ENCODE results near the gene MN1.

Gene MN1

DNA sequence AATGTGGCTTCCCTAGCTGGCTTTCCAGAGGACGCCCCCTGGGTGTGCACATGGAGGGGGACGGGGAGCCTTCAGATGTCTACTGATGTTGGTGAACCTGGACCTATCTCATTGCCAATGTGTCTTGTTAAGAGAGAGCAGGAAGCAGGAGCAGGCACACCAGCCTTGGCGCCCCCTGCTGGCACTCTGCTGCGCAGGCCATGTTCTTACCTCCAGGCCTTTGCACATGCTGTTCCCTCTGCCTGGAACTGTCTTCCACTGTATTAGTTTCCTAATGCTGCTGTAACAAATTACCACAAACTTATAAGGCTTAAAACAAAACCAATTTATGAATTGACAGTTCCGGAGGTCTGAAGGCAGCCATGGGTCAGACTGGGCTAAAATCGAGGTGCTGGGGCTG is 23.6 kb upstream of the MN1 start:
- DNase-seq = no peak

DNA sequence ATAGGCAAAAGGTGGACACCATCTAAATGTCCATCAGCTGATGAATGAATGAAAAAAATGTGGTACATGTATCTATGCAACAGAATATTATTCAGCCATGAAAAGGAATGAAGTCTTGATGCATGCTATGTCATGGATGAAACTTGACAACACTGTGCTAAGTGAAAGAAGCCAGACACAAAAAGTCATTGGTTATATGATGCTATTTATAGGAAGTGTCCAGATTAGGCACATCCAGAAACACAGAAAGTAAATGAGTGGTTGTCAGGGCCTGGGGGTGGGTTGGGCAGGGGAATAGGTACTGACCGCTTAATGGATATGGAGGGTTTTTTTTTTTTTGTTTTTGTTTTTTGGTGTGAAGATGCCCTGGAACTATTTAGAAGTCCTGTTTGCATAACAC is 21.7 kb upstream of the MN1 start:
- DNase-seq = no peak

DNA sequence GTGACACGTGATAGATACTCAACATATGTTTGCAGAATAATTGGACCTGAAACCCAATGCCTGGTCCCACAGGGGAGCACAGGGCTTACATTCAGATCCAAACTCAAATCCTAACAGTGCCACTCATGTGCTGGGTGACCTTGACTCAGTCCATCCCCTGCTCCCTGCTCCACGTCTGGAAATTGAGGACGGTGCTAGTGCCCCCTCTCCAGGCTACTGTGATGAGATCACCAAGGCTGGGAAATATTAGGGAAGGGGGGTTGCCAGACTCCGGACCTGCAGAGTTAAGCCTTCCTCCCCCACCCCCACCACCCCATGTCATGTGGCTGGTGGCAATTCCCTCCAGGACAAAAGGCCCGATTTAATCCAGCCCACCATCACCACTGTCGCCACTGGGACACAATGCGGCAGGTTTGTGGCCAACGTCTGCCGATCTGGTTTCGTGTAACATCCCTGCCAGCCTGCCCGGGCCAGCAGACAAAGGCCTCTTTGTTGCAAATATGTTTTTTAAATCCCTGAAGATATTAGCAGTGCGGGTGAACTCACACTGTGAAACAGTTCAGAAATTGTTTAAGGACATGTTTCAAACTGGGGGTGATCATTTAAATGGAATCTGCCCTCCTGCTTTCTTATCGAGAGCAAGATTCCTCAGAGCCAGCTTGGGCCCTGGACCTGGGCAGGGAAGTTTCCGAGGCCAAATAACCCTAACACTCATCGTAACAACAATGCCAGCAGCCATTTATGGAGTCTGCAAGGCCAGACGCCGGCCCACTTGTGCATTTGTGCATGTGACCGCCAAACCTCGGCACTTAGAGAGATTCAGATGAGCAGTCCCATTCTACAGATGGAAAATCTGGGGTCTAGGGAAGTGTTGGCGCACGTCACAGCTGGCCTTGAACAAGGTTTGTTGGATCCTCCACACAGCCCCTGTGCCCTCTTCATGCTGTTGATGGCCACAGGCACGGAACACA is 19.6 kb upstream of the MN1 start:
- no peak for DNase-seq

DNA sequence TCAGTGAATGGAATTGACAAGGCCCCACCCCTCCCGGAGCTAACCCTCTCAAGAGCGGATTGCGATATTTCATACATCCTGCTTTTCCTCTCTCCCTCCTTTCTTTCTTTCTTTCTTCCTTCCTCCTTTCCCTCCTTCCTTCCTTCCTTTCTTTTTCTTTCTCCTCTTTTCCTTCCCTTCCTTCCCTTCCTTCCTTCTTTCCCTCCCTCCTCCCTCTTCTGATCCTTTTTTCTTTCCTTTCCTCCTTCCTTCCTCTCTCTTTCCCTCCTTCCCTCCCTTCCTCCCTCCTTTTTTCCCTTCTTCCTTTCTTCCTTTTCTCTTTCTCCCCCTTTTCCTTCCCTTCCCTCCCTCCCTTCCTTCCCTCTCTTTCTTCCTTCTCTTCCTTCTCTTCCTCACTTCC is 15.0 kb upstream of the MN1 start:
- DNase-seq = no peak

DNA sequence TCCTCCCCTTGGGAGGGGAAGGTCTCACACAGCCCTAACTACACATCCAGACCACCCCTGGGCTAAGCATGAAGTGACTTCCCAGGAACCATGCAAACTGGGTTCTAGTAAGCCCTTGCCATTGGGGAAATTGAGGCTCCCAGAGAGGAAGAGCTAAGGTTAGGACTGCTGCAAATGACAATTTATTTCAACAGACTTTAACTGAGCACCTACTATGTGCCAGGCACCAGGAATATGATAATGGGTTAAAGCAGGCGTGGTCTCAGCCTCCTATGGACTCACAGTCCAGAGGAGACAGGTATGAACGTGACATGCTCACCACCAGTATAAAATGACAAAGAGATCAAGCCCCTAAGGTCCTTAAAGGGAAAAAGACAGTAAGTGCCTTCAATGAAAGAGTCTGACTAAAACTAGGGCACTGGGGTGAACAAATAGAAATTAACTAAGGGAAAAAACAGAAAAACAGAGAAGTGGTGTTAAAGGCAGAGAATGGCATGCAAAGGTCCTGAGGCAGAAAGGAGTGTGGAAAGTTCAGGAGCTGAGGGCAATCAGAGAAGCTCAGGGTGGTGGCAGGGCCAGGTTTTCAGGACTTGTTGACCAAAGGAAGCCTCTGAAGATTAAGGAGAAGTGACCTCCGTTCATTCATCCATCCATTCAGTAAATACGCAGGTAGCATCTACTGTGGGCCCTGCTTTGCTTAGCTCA is 14.4 kb upstream of the MN1 start:
- DNase-seq = no peak

DNA sequence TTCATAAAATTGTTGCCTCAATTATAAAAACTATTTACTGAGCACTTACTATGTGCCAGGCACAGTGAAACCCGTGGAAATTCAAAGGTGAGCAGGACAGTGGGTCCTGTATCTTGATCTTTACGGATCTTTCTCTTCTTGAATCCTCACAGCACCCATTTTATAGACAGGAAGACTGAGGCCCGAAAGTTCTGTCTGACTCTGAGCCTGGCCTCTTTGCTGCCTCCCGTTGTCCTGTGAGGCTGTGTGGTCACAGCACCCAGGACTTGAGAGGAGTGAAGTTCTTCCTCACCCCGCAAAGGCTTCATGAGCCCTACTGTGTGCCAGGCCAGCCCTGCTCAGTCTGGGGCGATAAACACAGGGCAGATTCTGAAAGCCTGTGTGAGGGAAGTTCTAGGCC is 13.4 kb upstream of the MN1 start:
- no peak for DNase-seq

DNA sequence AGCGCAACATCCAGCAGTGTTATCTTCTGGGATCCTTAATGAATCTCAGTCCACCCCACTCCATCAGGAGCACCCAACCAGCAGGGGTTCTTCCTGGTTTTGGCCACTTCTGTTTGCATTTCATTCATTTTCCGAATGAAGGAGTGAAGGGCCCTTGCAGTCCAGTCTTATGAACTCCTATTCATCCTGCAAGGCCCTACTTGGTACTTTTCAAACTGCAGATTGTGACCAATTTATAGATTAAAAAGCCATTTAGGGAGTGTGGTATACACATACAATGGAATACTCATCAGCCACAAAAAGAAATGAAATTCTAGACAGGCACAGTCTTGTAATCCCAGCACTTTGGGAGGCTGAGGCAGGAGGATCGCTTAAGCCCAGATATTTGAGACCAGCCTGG is 10.2 kb upstream of the MN1 start:
- no peak for DNase-seq

DNA sequence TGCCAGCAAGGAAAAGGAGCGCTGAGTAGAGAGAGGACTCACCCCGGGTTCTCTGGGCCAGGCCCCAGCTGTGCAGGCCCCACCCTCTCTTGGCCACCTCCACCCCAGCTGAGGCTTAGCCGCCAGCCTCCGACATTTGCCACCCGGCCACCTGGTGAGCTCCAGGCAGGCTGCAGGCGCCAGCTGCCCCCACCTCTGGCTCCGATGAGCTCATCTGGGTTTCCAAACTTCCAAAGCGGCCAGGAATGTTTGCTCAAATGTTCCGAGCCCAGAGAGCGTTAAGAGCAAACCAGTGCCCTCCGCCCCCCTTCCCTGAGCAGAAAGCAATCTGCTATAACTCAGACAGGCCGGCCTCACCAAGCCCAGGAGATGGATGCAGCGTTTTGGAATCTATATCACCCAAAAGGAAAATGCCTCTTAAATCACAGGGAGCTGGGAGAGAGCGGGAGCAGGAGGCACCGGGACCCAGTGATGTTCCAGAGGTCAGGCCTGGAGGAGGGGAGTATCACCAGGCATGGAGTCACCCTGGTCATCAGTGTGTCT is 9.1 kb upstream of the MN1 start:
- DNase-seq = peak; percentile 11

DNA sequence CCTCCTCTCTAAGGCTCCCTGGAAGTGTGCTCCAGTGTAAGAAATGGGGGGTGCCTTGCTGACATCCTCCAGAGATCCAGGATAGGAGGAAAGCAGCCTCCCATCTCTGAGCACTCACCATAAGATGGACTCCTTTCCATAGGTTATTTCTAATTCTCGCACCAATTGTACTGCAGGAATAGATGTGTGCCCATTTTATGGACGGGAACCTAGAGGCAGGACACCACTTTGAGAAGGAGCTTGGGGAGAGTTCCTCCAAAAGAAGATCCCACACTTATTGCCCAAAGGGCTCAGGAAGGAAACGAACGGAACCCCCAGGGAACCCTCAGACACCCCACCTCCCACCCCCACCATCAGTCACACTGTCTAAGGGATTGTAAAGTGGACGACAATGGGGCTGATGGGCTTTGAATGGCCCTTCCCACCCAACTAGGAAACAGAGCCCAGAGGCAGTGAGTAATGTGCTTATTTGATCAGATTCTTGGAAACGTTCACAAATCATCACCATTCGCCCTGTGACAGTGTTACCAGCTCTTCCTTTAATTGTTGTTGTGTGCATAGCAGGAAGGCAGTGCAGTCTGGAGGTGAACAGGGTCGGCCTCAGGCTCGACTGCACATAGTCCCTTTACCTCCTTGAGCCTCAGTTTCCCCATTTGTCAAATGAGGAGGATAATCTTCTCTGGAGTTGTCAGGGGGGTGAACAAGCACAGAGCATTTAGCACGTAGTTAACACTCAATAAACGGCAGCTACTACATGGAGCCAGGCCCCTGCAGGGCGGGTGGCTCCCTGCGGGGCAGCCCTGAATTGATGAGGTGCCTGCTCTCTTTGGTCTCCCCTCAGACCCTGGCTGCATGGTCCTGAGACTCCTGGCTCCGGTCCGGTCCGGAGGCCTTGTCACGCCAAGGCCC is 8.4 kb upstream of the MN1 start:
- DNase-seq = no peak

DNA sequence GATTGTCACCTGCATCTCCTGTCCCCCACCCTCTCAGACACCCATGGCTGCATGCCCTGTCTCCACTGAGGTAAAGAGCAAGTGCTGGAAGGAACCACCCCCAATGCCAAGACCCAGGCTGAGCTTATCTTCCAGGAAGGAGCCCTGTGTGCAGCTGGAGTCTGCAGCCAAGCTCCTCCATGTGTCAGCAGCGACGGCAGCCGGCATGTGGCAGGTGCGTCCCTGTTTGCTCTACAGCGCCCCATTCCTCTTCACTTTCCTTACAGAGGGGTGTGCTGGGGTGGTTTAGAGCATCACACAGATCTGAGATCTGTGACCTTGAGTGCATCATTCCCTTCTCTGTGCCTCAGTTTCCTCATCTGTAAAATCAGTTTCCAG is 7.7 kb upstream of the MN1 start:
- DNase-seq = no peak

DNA sequence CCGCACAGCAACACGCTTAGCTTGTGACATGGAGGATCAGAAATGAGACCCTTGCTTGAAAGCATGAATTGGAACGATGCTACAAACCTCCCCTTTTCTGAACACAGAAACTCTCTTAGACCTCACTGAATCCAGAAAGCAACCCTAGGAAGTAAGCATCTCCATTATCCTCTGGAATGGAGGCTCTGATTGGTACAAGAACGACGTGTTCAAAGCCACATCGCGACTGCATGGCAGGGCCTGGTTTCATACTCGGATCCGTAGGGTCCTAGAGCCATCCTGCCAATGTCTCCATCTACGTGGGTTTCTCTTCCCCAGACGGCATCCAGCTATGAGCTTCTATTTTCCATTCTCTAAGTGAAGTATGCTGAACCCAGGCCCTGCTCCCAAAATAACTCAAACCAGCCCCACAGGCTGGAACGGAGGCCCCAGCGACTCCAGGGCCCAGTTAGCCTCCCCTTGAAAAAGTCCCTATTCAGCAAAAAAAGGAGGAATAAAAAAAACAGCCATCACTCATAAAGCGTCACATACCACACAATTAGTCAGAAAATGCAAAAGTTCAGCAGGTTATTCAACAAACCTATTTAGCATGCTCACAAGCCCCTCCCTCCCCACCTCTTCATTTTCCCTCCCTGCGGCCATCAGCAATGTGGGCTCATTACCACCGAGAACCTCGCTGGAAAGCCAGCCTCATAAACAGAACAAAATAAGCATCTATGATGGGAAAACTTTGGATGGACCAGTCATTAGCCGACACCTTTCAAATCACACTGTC is 7.1 kb upstream of the MN1 start:
- DNase-seq = no peak

DNA sequence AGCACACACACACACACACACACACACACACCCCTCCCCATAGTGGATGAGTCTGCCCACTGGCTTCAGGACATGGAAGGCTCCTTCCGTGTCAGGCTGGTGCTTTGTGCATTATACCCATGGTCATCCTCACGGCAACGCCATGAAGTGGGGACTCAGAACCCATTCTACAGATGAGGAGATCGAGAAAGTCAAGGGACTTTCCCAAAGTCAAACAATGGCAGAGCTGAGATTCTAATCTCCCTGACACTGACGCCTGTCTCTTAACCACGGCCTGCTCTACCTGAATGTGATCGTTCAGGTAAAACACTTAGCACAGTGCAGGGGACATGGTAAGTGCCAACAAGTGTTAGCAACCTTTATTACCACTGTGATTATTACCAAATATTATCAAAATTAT is 4.3 kb upstream of the MN1 start:
- DNase-seq = no peak

DNA sequence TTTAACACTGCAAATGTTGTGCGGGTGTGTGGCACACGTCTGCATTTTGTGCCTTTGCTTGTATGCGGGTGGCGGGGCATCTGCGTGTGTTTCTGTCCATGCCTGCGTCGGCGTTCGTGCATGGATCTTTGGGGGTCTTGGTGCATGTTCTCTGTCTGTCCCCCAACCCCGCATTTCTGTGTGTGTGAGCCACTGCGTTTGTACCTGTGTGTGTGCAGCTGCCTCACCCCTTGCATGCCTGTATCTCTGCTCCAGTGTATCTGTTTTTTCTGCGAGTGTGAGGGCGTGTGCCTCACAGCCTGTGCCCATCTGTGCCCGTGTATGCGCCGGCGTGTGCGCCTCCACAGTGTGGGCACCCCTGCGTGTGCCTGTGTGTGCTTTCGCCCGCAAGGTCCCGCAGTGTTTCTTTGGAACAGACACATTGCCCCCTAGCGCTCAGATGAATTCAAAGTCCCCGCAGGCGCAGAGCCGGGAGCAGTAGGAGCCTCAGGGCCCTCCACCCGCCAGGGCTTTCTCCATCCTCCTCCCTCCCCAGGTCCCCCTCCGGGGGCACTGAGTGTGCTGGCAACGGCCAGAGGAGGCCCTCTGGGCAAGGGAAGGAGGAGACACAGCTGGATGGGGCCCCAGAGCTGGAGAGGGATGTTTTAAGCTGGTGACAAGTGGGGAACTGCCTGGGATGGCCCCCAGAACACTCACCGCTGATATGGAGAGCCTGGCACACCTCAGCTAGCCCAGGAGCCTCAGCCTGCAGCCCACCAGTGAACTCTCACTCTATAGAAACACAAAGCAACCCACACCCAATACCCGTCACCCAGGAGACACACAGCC is 3.1 kb upstream of the MN1 start:
- DNase-seq = peak; percentile 54

DNA sequence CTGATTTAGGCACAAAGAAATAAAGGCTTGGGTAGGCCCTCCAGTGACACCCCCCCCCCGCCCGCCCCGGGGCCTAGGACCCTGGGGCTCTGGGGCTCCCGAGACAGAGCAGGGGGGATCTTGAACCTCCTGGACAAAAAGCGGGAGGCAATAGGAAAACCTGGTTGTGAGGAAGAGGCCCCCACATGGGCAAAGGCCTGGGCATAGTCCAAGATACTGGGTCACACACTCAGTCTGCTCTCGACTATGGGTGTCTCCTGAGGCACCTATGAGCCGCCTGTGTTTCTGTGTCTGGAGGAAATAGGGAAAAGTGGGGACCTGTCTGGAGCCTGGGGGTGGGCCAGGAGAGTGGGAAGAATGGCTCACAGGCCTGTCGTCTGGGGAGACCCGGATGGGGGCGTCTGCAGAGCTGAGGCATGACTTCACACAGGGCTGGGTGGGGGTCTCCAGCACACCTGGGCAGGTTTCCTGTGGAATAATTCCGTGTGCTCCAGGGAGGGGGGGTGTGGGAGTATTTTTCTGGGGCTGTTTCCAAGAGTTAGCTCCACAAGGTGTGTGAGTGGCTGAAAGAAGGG is 2.4 kb upstream of the MN1 start:
- no peak for DNase-seq

DNA sequence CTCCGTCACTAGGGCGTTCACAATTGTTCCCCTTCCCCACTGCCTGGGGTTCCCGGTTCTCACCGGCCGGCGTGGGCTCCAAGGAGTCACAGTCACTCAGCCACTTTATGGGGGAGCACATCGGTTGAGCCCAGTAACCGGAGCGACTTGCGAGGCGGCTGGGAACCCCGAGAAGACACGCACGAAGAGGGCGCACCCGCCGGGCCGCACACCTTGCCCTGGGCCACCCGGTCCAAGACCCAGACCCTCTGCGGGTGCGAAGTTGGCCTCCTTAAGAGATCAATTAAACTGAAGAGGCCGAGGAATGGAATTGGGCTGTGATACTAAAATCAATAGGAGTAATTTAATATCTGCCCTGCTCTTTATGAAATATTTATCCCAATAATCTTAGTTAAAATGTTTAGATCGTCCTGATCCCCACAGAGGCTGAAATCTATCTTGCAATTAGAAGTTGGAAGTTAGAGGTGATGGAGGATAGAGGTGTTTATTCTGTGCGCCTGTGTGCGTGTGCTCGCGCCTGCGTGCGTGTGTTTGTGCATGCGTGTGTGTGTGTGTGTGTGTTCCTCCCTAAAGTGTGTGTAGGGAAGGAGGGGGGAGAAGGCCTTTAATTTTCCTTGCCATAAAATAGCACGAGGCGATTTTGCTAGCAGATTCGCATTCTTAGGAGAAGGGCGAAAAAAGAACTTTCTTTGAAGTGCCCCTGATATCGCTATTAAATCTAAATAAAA is 954 bp upstream of the MN1 start:
- no peak for DNase-seq

DNA sequence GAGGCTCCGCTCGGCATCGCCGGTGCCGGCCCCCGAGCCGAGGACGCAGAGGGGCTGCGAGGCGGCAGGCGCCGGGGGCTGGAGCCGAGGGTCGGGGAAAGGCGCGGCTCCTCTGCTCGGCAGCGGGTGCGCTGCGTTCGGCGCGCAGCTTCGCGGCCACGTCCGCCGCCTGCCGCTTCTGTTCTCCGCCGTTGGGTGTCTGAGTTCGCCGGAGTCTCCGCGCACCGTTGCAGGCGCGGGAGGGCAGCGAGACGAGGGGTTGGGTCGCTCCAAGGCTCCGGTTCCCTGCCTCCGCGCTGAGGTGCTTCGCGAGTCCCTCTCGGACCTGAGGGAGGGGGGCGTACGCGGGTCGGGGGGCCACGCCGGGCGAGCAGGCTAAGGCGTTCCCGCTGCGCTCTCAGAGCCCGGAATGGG is 347 bp downstream of the MN1 start:
- DNase-seq = no peak

DNA sequence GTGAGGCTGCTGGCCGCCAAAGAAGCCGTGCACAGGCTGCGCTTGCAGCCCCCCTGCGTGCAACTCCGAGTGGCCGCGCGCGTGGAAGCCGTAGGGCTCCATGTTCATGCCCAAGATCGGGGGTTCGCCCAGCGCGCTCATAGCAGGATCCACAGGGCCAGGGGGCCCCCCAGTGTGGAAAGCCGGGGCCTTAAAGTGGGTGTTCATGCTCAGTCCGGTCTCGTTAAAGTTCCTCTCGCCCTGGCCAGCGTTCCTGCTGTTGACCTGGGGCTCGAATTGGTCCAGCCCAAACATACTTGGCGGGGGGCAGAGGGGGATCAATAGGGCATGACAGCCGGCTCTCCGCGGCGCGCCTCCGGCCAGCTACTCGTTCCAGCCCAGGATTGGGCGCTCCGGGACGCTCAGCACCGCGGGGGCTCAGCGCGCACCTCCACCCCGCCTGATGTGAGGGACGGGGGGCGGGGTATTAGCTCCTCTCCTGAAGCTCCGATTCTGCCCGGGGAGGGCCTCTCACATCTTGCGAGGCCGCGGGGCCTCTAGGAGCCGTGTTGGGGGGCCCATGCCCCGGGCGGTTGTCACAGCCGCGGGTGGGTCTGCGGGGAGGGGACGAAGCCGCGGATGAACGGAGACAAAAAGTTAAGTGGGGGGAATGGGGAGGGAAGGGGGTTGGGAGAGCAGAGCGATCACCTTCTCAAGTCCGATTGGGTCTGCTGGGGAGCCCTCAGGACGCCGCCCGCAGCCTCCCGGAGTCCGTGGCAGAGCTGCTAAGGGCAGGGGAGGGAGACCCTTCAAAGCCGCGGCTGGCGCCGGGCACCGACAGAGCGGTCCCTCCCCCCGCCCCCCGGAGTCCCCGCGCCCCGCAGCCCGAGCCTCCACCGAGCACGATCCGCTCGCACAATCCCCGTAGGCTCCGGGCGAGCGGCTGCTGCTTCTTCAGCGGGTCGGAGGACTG is 1.0 kb downstream of the MN1 start:
- DNase-seq = no peak

DNA sequence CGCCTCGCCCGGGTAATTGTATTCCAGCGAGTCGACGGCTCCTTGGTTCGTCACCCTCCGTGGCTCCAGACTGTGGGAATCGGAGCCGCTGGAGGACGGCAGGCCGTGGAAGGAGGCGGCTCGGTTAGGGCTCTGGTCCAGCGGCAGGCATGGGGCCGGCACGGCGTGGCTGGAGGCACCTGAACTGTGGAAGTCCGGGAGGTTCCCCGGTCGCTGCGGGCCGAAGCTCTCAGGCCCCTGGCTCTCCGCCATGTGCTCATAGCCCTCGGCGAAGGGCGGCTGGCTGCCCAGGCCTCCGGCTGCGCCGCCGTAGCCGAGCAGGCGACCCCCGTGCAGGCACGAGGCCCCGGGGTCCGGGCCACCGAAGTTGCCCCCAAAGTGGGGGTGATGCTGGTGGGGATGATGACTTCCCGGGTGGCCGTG is 1.7 kb downstream of the MN1 start:
- DNase-seq = peak; percentile 5

Data from T1000 (cell line).